SH-SY5Y (cell line): ENCODE measurements around the gene CYP2R1.

Source experiments
- GATA2 ChIP-seq: IDR thresholded peaks from 2 replicates; pipeline ENCODE4 v1.6.1; 2011; ENCODE audit warnings: mild to moderate bottlenecking, low read depth, low read length
- GATA3 ChIP-seq: IDR thresholded peaks from 2 replicates; pipeline ENCODE4 v1.6.1; 2011; ENCODE audit warnings: low read depth, mild to moderate bottlenecking, low read length, moderate library complexity

DNA sequence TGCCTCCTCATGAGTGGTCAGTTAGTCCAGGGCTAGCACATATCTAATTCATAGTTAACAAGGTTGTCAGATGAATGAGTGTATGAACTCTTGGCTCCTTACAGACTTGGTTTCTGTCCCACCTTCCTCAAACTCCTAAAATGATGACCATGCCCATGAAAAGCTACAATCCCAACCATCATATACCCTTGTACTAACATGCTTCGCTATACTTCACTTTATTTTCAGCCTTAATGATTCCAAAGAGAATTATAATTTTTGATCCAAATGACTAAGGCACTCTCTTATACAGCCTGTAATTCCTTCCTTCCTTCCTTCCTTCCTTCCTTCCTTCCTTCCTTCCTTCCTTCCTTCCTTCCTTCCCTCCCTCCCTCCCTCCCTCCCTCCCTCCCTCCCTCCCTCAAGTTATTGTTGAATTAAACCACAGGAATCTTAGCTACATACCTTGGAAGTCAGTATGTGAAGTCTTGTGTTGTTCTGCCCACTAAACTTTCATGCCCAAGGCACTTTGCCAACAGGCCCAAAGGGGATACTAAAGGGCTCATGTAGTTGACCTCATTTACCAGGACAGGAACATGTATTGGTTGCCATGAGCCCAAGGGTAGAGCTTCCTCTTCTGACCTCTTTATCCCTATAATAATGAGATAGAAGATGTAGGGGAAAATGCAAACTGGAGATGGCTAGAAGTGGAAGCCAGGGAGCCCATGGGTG, 42.8 kb upstream of the CYP2R1 start:
- TF ChIP-seq GATA2 (no peak), GATA3 (no peak)
